GM18861 (cell line): ENCODE measurements around the gene MUC5B.

ENCODE experiments used
- ATAC-seq: cut with Tn5 transposase; IDR thresholded peaks from one replicate; pipeline ENCODE4 v1.9.1; 2021; ENCODE audit not compliant: unreplicated experiment

Gene MUC5B

DNA sequence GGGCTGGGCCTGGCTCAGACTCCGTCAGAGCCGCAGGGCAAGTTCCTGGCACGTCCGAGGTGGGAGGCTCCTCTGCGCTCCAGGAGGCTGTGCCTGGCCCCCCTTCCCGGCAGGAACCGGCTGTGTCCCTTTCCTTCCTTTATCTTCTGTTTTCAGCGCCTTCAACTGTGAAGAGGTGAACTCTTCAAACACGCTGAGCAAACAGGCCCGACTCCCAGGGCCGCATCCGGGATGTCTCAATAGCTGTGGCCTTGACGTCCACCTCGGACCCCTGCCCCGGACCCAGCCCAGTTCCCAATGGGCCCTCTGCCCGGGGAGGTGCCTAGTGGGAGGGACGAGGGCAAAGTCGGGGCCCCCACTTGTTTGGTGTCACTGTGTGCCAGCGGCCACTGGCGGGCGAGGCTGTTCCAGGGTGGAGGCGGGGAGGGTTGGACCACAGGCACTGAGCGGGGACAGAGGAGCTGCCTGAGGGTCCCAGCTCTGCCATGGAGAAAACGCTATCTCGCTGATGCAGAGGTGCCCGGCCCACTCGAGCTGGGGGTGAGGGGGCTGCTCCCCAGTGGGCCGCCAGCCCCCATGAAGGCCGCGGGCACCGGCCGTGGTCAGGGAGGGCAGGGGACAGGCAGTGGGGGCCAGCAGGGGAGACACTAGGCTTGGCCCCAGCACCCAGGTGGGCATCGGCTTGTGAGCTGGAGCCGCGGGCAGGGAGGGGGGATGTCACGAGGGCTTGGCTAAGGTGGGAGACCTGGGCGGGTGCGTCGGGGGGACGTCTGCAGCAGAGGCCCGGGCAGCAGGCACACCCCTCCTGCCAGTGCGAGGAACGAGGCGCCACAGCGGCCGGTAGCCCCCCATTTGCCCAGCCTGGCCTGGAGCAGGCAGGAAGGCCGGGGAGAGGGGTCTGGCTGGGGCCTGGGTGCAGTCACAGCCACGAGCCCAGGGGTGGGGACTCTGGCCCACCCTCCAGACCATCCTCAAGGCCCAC lies 2.7 kb upstream of the MUC5B start:
- ATAC-seq, result no peak

DNA sequence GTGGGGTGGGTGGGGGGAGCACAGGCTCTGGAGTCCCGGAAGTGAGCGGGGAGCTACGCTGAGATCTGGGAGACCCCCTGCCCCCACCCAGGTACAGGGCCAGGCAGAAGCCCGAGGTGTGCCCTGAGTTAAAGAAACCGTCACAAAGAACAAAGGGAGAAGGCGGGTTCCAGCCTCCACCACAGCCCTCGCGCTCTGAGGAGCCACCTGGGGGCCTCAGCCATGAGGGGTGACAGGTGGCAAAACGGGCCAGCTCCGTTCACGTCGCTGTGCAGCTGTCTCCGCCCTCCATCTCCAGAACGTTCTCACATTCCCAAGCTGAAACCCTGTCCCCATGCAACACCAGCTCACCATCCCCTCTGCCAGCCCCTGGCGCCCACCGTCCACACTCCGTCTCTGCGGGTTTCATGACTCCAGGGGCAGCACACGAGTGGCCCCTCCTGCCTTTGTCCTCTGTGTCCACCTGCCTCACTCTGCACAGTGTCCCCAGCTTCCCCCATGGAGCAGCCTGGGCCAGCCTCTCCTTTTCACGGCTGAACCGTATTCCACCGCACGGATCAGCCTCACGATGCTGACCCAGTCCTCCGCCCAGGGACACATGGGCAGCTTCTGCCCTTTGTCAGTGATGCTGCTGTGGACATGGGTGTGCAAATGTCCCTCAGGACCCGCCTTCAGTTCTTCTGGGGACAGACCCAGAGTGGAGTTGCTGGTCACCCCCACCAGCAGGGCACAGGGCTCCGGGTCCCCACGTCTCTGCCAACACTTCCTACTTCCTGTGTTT lies 1.7 kb upstream of the MUC5B start:
- ATAC-seq, result no peak

DNA sequence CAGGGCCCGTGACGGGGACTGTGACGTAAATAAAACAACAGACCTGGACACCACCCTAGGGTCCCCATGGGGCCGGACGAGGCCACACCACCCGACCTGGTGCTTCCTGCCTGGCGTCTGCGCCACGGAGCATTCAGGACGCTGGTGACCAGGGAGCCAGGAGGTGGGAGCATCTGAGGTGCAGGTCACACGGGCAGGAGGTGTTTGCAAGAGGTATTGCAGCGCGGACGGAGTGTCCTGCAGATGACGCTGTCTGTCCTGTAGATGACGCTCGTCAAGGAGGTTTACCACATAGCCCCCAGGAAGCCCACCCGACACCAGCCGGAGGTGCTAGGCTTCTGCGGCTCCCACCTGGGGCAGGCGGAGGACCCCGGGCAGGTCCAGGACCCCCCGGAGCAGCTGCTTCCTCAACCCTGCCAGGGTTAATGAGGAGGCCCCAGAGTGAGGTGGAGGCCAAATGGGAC lies 986 bp upstream of the MUC5B start:
- no peak for ATAC-seq

DNA sequence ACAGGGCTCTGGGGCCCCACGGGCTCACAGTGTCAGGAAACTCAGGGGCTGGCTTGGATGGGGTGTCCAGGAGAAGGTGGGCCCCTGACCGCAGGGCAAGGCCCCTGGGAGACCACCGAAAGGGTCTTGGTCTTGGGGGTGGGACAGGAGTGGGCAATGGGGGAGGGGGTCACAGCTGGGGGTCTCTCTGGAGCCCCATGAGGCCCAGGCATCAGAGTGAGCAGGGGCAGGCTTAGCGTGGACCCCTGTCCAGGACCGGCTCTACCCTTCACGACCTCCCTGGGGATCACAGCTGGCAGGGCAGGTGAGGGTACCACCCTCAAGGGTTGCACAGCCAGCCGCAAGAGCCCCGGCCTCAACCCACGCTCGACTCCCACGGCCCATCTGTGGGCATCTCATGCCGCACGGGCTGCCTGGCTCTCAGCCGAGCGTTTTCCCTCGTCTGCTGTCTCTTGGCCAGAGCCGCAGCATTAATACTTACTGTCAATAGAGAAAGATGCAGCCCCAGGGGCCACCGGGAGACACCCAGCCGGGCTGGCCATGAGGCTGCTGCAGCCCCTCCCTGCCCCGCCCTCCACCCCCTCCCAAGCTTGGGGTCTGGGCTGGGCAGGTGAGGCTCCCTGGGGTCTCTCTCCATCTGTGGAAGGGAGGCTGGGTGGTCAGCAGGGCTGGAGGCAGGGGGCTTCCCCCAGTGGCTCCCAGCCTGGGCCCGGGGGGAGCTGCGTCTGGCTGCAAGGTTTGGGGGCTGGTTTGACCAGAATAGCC lies 662 bp downstream of the MUC5B start:
- ATAC-seq, result no peak

DNA sequence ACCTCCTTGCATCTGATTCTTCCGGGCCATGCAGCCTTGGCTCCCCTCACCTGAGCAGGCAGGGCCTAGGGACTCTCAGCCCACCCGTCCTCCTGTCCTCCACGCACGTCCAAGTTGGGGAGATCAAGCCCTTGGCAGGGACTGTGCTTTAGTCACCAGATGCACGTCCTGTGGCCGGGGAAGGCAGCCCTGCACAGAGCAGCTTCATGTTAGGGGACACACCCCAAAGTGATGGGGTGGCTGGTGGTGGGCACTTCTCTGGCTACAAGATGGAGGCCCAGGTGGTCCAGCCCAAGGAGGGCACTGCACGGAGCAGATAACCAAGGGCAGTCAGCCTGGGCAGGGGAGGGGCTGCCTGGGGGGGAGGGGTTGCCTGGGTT lies 1.2 kb downstream of the MUC5B start:
- ATAC-seq, result no peak

DNA sequence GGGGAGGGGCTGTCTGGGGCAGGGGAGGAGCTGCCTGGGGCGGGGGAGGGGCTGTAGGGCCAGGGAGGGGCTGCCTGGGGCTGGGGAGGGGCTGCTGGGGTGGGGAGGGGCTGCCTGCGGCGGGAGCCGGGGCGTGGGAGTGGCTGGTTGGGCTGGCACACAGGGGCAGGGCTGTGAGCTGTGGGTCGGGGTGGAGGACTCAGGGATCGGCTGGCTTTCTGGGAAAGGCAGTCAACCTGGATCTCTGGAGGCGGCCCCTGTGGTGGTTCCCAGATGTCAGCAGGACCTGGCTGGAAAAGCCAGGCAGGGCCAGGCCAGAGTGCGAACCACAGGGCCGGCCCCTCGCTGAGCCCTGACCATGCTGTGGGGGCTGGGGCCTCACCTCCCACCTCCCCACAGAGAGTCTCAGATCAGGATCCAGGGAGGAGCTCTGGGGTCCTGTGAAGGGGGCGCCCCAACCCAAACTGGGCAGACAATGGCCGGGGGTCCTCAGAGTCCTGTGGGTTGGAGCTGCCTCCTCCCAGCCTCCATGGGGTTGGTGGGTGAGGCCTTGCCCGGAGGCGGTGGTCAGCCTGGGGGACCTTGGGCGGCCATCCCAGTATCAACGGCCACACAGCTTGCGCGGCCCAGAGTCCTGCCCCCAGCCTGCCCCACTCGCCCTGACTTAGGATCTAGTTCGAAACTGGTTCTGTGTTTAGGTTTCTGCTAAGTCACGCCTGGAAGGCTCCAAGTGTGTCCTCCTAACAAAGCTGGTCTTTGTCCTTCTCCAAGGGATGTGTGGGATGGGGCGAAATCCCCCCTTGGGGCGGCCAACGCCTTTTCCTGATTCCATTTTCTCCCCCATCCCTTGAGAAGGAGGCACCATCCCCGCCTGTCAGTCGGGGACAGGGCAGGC lies 1.9 kb downstream of the MUC5B start:
- ATAC-seq, result no peak

DNA sequence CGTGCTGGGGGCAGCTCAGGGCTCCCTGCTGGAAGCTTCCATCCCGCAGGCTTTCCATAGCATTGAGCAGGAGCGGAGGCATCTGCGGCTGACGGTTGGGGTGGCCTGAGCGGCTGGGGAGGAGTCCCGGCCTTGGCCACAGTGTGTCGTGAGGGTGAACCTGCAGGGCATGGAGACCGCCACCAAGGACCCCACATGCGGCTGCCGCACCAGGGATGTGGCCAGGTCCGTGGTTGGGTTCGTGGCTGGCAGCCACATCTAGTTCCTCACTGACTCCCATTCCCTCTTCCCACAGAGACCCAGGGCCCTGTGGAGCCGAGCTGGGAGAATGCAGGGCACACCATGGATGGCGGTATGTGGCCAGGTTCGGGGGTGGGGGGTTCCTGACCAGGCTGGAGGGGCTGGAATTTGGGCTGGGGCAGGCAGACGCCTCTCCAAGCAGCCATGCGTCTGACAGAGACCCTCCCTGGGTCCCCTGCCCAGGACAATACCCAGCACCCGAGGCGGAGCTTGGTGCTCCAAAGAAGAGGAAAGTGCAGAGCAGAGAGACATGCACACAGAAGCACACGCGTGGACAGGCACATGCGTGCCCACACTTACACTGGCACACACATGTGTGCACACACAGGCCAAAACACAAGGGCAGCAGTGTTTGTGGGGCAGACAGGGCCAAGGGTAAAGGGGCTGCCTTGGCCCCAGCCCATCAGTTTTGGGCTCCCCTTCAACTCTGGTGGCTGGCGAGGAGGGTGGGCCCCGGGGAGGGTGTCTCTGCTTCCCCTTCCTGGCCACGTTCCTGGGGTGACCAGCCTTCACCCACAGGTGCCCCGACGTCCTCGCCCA lies 2.7 kb downstream of the MUC5B start:
- ATAC-seq, result no peak

DNA sequence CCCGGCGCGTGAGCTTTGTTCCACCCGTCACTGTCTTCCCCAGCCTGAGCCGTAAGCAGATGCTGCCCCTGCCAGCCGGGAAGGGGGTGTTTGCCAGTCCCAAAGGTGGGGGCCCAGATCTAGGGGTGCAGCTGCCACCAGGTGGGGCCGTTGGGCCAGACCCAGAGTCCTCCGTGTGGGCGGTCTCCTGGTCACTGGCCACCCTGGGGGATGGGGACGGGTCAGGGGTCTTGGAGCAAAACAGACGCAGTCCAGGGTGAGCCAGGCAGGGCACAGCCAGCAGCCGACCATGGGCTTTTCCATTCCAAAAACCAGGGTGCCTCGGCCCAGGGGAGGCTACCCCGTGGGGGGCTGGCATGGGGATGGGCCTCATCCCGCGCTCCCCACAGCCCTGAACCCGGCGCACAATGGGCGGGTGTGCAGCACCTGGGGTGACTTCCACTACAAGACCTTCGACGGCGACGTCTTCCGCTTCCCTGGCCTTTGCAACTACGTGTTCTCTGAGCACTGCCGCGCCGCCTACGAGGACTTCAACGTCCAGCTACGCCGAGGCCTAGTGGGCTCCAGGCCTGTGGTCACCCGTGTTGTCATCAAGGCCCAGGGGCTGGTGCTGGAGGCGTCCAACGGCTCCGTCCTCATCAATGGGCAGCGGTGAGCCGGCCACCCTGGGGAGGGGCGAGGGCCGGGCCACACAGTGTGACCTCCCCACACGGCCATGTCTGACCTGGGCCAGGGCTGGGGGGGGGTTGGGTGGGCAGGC lies 3.5 kb downstream of the MUC5B start:
- no peak for ATAC-seq

DNA sequence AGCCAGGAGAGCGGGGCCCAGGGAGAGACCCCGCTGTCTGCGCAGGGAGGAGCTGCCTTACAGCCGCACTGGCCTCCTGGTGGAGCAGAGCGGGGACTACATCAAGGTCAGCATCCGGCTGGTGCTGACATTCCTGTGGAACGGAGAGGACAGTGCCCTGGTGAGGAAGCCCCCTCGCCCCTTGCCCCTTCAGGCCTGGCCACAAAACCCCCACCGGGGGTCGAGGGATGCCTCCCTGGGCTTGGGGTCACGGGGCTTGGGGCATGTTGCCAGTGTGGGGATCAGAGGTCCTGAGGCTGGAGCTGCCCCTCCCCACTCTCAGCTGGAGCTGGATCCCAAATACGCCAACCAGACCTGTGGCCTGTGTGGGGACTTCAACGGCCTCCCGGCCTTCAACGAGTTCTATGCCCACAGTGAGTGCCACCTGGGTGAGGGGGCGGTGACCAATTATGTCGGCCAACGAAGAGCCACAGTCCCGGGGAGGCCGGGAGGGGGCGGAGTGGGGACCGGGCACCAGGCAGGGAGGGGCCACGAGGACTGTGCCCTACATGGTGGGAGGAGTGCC lies 4.2 kb downstream of the MUC5B start:
- ATAC-seq, result no peak

DNA sequence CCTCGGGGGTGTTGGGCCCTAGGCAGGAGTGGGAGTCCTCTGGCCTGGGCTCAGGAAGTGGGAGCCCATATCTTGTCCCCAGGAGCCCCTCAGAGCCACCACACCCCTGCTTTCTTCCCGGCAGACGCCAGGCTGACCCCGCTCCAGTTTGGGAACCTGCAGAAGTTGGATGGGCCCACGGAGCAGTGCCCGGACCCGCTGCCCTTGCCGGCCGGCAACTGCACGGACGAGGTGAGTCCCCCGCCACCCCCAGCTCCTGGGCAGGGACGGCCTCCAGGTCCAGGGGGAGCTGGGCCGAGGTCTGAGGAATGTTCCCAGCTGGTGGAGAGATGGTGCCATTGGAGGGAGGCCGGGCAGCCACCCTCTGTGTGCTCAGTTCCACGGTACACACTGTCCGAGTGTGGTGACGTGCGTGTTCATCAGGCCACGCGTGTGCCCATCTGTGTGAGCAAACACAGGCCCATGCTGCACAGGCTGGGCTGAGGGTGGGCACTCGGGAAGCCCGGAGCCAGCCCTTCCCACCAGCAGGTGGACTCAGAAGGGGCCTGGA lies 4.8 kb downstream of the MUC5B start:
- no peak for ATAC-seq

DNA sequence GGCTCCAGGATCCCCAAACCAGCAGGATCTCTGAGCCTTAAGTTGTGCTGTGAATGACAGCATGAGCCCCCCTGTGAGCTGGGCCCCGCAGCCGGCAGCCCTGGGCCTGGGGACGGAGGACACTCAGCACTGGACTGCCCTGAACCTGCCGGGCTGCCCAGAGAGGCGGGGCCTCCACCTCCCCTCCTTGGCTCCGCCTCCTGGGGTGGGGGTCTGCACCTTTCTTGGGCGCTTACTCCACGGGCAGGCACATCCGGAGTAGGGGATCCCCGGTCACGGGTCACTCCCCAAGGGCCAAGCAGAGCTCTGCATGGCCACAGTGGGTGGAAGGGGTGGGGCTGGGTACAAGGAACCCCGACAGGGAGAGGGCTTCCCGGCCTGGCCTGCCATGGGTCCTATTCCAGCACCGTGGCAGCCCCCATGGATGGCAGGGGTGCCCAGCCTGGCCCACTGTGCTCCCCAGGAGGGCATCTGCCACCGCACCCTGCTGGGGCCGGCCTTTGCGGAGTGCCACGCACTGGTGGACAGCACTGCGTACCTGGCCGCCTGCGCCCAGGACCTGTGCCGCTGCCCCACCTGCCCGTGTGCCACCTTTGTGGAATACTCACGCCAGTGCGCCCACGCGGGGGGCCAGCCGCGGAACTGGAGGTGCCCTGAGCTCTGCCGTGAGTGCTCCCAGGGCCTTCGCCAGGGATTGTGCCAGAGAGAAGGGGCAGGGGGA lies 5.4 kb downstream of the MUC5B start:
- no peak for ATAC-seq

DNA sequence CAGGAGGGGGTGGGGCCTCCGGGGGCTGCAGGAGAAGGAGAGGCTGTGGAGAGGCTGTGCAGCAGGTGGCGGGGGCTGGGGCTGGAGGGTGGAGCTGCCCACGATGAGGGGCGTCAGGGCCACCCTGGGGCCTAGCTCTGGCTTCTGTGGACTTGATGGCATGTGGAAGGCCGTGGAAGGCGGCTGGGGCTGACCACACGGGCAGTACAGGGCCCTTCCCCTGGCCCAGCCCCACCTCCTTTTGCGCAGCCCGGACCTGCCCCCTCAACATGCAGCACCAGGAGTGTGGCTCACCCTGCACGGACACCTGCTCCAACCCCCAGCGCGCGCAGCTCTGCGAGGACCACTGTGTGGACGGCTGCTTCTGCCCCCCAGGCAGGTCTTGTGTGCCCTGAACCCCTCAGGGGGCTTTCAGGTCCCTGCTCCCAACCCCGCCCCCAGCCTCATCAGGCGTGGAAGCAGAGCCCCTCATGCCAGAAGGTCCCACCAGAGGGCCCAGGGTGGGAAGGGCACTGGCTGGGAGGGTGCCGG lies 6.1 kb downstream of the MUC5B start:
- ATAC-seq, result no peak

DNA sequence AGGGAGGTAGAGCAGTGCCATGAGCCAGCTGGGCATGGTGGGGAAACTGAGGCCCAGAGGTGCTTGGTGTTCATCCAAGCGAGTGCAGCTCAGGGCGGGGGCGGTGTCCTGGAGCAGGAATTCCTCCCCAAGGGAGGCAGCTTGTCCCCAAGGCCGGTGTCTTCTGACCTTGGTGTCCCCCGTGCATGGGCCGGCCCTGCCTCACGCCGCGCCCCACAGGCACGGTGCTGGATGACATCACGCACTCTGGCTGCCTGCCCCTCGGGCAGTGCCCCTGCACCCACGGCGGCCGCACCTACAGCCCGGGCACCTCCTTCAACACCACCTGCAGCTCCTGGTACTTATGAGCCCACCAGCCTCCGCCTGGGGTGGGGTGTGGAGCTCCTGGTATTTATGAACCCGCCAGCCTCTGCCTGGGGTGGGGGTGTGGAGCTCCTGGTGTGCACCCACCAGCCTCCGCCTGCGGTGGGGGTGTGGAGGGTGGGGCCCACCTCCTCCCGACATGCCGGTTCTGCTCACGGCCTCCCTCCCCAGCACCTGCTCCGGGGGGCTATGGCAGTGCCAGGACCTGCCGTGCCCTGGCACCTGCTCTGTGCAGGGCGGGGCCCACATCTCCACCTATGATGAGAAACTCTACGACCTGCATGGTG lies 6.7 kb downstream of the MUC5B start:
- no peak for ATAC-seq

DNA sequence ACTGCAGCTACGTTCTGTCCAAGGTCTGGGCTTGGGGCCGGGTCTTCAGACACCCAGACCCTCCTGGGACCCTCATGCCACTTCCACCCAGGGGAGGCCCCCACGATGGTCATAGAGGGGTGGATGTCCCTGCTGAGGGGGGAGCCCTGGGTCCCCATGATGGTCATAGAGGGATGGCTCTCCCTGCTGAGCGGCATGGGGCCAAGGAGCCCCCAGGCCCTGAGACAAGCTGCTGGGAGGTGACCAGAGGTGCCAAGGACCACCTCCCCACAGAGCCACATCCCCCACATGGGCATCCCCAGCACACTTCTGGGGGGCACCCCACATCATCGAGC lies 7.2 kb downstream of the MUC5B start:
- ATAC-seq, result no peak

DNA sequence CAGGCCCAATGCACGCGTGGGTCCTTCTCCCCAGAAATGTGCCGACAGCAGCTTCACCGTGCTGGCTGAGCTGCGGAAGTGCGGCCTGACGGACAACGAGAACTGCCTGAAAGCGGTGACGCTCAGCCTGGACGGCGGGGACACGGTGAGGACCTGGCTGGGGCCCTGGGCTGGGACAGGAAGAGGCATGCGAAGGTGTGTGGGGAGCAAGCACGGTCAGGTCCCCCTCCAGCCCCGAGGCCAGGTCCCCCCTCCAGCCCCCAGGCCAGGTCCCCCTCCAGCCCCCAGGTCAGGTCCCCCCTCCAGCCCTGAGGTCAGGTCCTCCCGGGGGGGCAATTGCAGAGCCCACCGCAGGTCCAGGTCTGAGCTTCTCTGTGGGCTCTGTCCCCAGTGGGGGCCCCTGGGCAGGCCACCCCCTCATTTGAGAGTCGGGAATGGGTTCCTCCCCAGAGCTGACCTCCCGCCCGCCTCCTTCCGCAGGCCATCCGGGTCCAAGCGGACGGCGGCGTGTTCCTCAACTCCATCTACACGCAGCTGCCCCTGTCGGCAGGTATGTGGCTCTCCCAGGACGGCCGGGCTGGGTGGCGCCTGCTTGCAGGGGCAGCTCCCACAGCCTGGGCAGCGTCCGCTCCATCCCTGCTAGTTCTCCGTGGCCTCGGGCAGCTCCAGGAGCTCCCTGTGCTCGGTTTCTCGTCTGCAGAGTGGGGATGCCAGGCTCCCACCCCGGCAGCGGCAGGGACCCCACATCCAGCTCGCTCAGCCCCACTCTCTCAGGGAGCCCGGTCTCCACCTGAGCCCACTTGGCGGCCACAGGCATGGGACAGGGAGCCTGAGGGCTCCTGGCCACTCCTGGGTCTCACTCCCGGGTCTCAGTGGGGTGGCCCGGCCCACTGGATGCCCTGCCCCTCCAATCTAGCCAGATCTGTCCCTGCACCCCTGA lies 7.9 kb downstream of the MUC5B start:
- no peak for ATAC-seq
